Esophagus muscularis mucosa (tissue), 3 donors: ENCODE measurements around the gene WFDC5.

ENCODE experiments used
- POLR2A ChIP-seq: fragments of 450-650 bp; IDR thresholded peaks from one replicate; pipeline ENCODE4 v1.6.1; 2017; ENCODE audit warnings: antibody characterized with exemption, moderate library complexity, mild to moderate bottlenecking, low read depth
- POLR2AphosphoS5 ChIP-seq, 2 donors: sonication (generic); formaldehyde crosslinking; IDR thresholded peaks; one replicate each; pipeline ENCODE4 v1.6.1; 2017; ENCODE audit warnings: antibody characterized with exemption in 2 of 2
- TF ChIP-seq, protein P1 (sequence below), 3 experiments: fragments of 200-600 bp in 2 of 3; fragments of 450-650 bp in 1 of 3; sonication (generic) in 2 of 3; IDR thresholded peaks; one replicate each; pipeline ENCODE4 v1.5.1; 2017 to 2019; ENCODE audit warnings: antibody characterized with exemption in 3 of 3, mild to moderate bottlenecking in 2 of 3, moderate library complexity in 1 of 3

DNA sequence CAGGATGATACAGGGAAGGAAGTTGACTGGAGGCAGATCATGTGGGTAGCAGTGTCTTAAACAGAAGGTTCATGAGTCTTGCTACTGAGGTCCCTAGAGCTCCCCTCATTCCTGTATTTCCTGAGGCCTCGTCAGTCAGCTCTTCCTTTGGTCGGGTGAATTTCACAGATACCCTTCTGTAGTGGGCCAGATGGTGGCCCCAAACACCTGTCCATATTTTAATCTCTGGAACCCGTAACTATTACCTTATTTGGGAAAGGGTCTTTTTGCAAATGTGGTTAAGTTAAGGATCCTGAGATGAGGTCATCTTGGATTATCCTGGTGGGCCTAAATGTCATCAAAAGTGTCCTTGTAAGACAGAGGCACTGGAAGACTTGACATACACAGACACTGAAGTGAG, 23.6 kb downstream of the WFDC5 start:
- TF ChIP-seq, protein P1, sequence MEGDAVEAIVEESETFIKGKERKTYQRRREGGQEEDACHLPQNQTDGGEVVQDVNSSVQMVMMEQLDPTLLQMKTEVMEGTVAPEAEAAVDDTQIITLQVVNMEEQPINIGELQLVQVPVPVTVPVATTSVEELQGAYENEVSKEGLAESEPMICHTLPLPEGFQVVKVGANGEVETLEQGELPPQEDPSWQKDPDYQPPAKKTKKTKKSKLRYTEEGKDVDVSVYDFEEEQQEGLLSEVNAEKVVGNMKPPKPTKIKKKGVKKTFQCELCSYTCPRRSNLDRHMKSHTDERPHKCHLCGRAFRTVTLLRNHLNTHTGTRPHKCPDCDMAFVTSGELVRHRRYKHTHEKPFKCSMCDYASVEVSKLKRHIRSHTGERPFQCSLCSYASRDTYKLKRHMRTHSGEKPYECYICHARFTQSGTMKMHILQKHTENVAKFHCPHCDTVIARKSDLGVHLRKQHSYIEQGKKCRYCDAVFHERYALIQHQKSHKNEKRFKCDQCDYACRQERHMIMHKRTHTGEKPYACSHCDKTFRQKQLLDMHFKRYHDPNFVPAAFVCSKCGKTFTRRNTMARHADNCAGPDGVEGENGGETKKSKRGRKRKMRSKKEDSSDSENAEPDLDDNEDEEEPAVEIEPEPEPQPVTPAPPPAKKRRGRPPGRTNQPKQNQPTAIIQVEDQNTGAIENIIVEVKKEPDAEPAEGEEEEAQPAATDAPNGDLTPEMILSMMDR (IDR thresholded peaks at IDR 0.05), result no peak
- TF ChIP-seq POLR2A (no peak), POLR2AphosphoS5 (IDR thresholded peaks at IDR 0.05) (no peak)
